Embryonic facial prominence (tissue), 1 donor: ENCODE data around the gene PRKG1.
"Not testable (repeated sequence)": the region's sequence is repeated elsewhere in the genome, so short reads cannot be mapped to it uniquely, and the experiment has no call there.

Experiments used
- DNase-seq: peaks from one replicate; pipeline ENCODE4 v3.0.0-alpha.2; 2016; ENCODE audit errors: extremely low spot score

PRKG1 gene

DNA sequence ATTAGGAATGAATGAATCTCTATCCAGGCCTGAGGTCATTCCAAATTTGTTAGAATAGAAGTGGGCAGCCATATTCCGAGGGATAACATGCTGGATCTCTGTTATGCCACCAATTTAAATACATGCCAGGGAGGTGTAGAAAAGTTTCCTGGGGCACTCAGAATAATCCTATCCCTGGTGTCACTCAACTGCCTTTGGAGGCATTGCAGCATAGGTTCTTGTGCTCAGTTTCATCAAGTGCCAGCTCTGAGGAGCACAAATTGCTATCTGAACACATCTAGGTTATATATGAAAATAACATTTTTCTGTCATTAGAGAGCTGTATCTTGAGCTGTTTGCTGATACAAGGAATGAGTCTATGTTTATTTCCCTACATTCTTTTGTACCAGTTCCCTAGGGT lies 427.8 kb downstream of the PRKG1 start:
- no peak for DNase-seq

DNA sequence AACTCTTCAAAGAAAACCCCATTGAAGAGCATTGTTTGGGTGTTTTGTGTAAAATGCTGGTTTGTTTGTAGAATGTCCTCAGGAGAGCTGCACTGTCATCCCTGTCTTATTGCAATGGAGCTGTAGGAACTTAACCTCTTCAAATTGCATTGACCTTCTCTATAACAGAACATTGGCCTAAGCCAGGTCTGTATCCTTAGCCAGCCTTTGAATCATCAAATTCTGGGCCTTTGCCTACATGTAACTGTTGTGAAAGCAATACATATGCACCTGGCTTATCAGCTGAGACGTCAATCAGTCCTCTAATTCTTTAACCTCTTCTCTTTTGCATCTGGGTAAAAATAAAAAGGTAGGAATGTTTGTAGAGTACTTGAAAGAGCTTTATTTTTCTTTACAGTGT lies 429.1 kb downstream of the PRKG1 start:
- DNase-seq, result no peak

DNA sequence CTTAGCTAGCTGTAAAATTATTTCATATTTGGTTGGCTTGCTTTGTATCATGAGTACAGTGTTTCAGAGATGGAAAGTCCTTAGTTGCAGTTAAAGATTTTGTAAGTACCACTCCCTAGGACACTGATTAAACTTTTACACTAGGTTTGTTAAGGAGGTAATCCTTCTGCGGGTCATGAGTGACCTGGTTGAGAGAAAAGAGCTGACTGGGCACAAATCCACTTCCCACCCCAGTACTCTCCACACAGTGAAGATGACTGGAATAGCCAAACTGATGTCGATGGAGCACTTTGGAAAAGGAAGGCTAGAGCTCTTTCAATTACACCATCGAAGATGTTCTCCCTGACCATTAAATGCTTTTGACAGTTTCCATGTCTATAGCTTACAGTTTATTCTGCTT lies 433.2 kb downstream of the PRKG1 start:
- DNase-seq, result no peak

DNA sequence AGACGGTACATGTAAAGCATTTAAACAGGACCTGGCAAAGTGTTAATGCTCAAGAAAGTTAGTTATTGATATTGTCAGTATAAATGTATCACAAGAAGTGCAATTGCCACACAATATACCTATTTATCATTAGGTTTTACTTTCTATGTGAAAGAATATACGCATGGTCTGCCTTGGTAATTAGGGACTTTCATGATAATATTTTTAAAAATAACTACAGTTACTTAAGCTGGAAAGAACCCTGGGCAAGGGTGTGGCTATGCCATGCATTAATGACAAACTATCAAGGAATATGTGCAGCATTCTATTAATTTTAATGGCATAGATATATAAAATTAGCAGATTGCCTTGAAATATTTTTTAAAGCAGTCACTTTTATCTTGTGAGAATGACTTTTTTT lies 433.9 kb downstream of the PRKG1 start:
- no peak for DNase-seq

DNA sequence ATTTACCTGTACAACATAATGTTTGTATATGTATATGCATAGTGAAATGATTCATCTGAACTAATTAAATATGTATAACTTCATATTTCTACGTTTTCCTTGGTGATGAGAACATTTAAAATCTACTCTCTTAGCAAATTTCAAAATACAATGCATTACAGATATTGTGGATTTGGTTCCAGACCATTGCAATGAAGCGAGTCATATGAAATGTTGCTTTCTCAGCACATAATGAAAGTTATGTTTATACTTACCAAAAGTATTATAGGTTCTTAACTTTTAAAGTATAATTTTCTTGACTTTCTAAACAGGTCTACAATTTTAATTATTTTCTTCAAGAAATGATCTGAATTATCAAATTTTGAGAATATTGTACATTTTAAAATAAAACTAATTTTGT lies 435.9 kb downstream of the PRKG1 start:
- no peak for DNase-seq

DNA sequence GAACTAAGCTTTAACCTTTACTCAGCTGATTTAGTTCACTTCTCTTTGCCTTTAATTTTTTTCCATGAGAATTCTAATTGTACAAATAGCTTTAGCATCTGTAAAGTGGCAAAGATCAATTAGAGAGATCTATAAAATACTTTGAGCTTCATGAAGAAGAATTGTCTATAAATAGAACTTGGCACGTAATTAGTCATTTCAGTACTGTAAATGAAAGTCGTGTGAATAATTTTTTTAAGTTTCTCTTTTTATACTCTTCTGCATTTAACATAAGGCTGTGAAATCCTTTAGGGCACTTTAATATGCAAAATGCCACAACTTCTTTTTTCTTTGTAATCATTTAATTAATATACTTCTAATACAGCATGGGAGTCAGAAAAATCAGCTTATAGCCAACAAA lies 447.3 kb downstream of the PRKG1 start:
- no peak for DNase-seq

DNA sequence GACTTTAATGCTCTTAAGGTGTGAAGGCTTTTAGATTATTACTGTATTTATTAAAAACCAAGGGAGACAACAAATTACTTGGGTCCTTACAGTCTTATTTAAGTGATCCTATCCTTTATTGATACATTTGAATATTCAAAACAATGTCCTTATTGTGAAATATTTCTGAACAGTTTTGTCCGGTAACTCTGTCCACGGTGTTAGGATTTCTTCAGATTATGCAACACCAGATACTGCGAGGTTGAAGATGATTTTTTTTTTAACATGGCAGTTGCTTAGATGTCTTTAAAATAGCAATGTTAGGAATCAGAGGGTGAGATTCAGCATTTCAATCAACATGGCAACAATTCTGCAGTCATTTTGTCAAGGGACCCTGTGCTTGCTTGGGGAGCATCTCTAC lies 448.6 kb downstream of the PRKG1 start:
- no peak for DNase-seq

DNA sequence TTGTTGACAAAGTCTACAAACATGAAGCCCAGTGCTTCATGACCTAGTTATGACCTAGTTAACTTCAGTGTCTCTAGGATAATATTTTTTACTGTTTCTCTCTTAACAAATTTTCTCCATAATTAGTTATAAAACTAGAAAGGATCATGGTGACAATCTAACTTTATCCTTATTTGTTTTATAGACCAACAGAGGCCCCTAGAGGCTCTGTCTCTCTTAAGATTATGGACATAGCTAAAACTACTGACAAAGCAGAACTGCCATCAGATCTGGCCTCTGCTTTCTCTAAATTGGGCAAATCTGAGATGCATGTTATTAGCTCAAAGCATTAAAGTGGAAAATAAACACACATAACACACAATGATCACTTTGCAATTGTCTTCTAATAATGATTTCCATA lies 449.2 kb downstream of the PRKG1 start:
- no peak for DNase-seq

DNA sequence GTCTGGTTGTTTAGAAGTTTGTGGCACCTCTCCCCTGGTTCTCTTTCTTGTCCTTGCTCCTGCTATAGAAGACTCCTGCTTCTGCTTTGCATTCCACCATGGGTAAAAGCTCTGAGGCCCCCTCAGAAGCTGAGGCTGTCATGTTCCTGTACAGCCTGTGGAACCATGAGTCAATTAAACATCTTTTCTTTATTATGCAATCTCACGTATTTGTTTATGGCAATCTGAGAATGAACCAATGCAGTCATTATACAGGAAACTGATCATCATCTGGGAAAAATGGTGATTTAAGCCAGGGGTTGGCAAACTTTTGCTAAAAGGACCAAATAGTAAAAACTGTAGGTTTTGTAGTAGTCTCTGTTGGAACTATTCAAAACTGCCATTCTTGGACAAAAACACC lies 449.8 kb downstream of the PRKG1 start:
- DNase-seq, result no peak

DNA sequence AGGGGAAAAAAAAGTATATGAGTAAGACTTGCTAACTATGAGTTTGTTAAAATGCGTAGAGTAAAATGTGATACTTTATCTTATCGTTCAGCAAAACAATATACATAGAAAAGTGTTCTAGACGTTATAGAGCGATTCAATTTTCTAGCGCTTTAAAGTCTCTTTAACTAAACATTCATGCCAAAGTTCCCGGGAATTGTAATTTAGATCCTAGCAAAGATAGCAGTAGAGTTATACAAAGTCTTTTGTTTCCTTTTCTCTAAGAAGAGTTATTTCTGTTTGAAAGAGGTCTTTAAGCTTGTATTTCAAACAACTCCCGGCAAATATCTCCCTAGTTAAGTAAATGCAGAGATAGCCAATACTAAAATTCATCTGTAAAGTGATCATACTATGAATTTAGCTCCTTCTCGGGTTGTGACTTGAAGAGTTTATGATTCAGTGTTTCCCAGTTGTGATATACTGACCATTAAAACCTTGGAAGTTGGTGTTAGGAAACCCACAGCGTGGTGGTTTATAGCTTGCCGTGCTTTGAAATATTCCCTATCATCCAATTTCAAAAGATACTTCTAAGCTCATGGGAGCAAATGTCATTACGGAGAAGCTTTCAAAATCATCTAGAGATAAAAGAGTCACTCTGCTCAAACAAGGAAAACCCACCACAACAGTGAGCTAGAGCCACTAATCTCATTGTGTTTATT lies 453.4 kb downstream of the PRKG1 start:
- no peak for DNase-seq

DNA sequence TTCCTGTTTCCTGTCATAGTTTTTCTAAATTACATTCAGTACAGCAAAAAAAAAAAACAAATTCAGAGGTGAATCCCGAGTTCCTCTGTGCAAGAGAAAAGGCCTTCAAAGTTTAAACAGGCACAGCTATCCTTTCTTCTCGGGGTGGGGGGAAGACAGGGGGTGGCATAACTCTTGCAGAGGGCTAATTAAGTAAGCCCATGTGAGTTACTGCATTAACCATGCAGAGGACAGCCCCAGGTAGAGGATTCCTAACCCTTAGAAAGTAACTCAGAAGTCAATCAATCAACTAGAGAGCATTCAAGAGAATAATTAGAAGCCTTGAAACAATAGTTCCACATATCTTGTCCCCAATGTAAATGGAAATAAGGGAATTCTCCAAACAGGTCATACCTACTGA lies 454.2 kb downstream of the PRKG1 start:
- no peak for DNase-seq

DNA sequence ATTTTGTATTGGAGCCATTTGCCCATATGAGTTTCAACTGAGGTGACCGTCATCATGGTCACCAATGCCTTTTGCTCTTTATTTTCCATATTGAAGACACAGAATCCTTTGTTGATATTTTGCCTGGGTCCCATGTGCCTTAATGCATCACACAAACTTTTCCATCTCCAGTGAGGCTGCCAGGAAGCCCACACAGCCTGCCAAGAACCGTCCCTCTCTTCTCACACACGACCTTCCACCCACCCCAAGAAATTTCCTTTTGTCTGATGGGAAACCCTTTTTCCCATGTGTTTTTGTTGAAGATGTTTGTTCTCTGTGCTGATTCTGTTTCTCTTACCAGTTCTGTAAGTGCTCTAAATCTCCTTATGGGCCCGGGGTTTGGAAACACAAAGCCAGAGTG lies 456.3 kb downstream of the PRKG1 start:
- DNase-seq, result no peak

DNA sequence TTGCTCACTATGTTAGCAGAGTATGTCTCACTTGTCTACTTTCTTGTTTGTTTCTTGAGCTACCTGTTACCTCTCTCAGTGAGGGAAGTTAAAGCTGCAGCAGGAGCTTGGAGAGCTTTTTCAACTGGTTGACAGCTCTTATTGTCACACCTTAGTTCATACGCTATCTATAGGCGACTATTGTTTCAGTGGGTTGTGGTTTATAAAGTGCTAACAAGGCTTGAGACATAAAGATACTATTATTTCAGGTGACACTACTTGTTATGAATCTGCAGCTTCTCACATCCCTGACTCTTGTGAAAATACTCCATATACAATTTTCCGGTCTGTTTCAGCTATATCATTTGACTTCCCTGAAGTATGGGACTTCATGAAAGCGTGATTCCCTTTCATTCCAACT lies 457.8 kb downstream of the PRKG1 start:
- DNase-seq, result no peak

DNA sequence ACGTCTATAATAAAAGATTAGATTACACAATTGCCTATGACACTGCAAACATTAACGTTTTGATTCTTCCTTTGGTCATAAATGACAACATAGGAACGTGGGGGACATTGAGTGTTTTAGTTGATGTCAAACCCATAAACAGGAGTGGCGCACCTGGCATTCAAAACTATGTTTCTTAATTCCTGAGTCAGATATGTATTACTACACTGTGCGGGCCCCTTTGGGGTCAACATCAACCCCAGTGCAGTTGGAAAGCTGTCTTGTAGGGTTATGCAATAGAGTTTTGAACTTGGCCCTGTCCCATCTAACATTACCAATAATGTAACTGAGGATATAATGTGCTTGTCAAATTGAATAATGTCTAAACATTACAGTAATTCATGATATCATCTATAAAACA lies 468.6 kb downstream of the PRKG1 start:
- DNase-seq, result no peak

DNA sequence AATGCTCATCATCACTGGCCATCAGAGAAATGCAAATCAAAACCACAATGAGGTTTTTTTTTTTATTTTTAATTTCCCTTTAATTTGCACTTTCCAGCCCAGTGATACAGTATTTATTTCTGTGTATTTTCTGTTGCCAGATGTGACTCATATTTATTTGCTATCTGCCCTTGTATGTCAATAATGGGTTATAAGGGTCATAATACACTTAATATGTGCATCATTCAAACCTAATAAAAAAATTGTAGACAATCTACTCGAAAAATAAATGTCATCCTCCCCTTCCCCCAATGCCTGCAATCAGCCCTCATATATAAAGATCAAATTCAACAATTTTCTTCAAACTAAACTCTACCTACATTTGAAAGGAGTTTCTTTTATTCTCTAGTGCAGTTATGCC lies 470.6 kb downstream of the PRKG1 start:
- DNase-seq, result no peak

DNA sequence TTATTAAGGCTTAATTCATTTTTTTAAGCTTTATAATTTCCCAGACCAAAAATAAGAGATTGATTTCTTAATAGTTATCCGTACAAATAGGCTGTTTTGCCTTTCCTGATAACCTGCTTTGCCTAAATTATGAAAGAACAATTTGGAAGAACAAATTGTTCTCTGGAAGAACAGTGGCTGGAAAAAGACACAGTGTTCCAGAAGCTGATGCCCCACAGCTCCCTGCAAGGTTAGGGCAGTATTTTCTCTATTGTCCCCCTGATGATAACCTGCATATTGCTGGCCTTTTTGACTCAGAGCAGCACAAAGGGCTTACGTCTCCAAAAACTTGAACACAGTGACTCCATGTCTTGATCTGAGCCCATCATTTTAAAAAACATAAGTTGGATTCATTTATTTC lies 473.7 kb downstream of the PRKG1 start:
- no peak for DNase-seq

DNA sequence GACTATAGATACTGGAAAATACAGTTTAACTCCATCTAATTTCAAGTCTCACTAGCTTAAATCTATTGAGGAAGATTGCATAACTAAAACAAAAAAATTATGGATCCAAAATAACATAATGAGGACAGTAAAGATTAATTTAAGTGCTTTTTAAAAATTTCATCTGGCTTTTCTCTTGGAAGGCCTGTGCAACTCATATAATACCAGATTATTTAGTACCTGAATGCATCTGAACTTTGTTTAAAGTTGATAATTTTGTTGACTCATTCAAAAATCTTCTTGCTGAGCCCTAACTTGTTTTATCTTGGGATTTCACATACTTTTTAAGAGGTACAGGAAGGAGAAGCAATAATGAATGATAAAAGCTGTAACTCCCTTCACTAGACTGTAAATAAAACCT lies 478.6 kb downstream of the PRKG1 start:
- DNase-seq, result no peak

DNA sequence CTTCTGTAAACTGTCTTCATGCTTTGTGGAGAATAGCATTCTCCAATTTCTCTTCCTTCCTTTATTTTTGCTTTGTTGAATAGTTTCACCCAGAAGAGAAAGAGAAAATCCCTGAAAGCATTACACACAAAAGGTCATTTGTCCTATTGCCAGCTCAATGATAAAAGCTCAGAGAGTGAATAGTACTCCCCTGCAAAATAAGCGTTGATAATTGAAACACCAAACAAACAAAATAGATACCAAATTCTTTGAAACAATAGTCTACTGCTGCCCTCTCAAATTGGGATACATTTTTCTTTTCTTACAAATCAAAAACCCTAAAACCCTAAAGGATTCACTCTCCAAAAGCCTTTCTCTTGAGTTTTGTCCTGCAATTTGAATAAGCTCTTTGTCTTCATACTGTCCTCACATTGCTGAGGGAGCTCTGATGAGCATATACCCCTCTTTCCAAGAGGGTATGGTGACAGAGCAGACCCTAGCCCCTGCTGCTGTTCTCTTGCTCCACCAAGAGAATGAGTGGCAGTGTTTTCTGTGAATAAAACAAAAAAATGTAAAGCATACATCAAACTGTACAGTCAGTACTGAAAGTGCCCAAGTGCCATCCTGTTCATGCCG lies 490.7 kb downstream of the PRKG1 start:
- DNase-seq, result no peak

DNA sequence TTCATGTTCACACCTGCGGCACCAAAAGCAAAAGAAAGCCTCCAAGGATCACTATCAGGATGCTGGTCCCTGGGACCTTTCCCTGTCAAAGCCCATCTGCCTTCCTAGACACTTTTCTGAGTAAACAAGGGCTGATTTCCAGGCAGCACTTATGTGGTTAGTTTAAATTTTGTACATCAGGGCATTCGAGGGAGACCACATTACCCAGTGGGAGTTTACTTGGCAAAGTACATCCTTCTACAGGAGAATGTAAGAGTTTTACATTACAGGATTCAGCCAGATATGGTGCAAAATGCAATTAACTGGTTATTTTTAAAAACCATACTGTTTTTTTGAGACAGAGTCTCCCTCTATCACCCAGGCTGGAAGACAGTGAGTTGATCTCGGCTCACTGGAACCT lies 493.0 kb downstream of the PRKG1 start:
- peak; percentile 7 for DNase-seq

DNA sequence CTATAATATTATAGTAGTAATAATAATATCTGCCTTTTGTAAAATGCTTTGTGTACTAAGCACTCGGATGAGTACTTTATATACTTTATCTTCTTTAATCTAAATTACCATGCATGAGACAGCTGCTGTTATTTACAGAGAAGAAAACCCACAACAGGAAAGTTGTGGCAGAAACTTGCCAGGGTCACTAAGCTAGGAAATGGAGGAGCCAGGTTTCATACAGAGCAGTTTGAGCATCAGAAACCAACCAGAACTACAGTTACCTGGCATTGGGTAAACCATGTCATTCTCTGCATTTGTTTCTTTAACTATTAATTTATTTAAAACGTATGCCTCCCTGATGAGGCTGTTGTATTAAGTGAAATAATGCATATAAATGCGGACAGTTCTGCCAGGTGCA lies 495.2 kb downstream of the PRKG1 start:
- DNase-seq, result no peak

DNA sequence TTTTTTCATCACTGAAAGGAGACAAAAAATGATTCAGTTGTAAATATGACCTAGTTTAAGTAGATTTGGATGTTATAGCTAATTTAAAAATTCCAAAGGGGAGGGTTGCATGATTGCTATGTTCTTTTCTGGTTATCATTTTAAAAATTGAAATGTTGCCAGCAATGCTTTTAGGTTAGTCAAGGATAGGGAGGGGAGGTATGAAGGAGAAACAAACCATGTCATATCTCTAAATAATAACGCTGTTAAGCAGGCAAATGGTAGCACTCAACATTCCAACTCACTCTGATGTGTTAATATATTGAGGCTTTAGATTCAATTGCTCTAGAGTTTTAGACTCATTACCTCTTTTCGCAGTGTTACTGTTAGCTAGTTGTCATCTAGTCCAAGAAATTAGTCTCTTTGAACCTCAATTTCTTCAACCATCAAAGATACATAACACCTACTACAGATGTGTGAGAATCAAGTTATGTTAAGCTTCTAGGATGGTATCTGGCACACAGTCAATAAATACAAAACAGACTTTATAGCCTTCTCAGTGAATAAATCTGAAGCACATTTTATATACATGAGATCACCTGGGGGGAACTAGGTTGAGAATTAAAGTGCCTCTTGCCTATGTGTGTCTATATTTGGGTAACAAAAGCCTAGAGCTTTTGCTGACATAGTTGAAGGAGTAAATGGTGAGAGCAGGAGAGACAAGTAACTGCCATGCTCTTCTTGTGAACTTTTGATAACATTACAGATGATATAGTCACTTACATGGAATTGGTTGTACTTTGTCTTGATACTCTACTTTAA lies 500.2 kb downstream of the PRKG1 start:
- no peak for DNase-seq

DNA sequence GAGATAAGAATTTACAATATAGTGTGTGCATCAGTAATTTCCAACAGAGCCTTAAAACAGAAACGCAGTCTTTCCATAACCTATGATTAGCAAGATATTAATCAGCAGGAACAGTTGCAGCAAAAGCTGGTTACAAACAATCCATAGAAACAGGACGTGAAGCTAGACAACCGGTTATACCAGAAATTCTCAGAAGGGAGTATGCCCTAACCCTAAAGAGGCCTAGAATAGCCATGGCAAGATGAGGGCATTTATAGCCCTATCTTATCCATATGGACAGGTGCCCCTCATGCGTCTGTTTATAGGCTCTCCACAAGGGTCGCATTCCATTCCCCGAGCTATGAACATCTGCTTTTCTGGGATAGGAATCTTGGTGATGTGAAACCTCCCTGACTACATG lies 506.9 kb downstream of the PRKG1 start:
- DNase-seq, result not testable (repeated sequence)

DNA sequence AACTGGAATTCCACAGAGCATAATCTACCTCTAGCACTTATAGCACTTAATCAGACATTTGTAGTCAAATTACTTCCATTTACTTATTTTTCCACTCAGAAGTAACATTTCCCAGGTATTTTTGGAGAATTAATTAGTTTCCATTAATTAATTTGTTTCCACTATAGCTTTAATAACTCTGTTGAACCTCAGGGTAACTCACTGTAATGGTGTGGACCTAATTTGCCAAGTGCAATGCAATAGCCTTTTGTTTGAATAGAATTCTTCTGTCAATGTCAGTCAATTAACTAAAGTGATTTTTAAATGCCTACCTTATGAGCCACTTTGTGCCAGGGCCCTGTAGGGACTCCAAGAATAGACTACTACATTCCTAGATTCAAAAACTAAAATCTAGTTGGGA lies 509.7 kb downstream of the PRKG1 start:
- DNase-seq, result no peak
